ENCODE data around the gene SLX1A.
"Not testable (repeated sequence)": the region's sequence is repeated elsewhere in the genome, so short reads cannot be mapped to it uniquely, and the experiment has no call there.

SLX1A gene

GRCh38 chr16:30152517-30152916, 41.2 kb upstream of the SLX1A start:
- DNase-seq (ENCODE audit: low read depth) = no peak
- TF ChIP-seq CTCF (conservative IDR thresholded peaks at IDR 0.05; ENCODE audit: low read depth, low read length) = no peak

GRCh38 chr16:30155188-30155587, 38.5 kb upstream of the SLX1A start:
- DNase-seq (ENCODE audit: low read depth) = no peak
- H3K4me3 ChIP-seq (ENCODE audit: low read depth, low read length) = no peak overlapping the region
- no peak for TF ChIP-seq CTCF (conservative IDR thresholded peaks at IDR 0.05; ENCODE audit: low read depth, low read length)

More at GRCh38 chr16:30152517-30152916, 41.2 kb upstream of the SLX1A start:
- H3K4me3 ChIP-seq (ENCODE audit: low read depth, low read length) = no peak overlapping the region

GRCh38 chr16:30157214-30157613, 36.5 kb upstream of the SLX1A start:
- H3K4me3 ChIP-seq (ENCODE audit: low read depth, low read length) = no peak overlapping the region
- no peak for DNase-seq (ENCODE audit: low read depth)
- TF ChIP-seq CTCF (conservative IDR thresholded peaks at IDR 0.05; ENCODE audit: low read depth, low read length) = no peak

GRCh38 chr16:30163538-30163937, 30.1 kb upstream of the SLX1A start:
- H3K4me3 ChIP-seq (ENCODE audit: low read depth, low read length) = no peak overlapping the region
- TF ChIP-seq CTCF (conservative IDR thresholded peaks at IDR 0.05; ENCODE audit: low read depth, low read length) = no peak
- no peak for DNase-seq (ENCODE audit: low read depth)

- TF ChIP-seq CTCF (conservative IDR thresholded peaks at IDR 0.05; ENCODE audit: low read depth, low read length) = no peak
- no peak for DNase-seq (ENCODE audit: low read depth)
- no peak overlapping the region for H3K4me3 ChIP-seq (ENCODE audit: low read depth, low read length)
Measured at GRCh38 chr16:30166202-30166902, 27.3 kb upstream of the SLX1A start.

- H3K4me3 ChIP-seq (ENCODE audit: low read depth, low read length); DNase-seq (ENCODE audit: low read depth): not testable (repeated sequence)
Measured at GRCh38 chr16:30168746-30169145, 24.9 kb upstream of the SLX1A start.

- H3K4me3 ChIP-seq (ENCODE audit: low read depth, low read length); DNase-seq (ENCODE audit: low read depth): not testable (repeated sequence)
Measured at GRCh38 chr16:30169416-30169815, 24.3 kb upstream of the SLX1A start.

- H3K4me3 ChIP-seq (ENCODE audit: low read depth, low read length); DNase-seq (ENCODE audit: low read depth): not testable (repeated sequence)
Measured at GRCh38 chr16:30170145-30170544, 23.5 kb upstream of the SLX1A start.

- no peak for TF ChIP-seq CTCF (conservative IDR thresholded peaks at IDR 0.05; ENCODE audit: low read depth, low read length)
- no peak overlapping the region for H3K4me3 ChIP-seq (ENCODE audit: low read depth, low read length)
- no peak for DNase-seq (ENCODE audit: low read depth)
Measured at GRCh38 chr16:30173054-30173453, 20.6 kb upstream of the SLX1A start.

- not testable (repeated sequence) for DNase-seq (ENCODE audit: low read depth)
Measured at GRCh38 chr16:30176876-30177275, 16.8 kb upstream of the SLX1A start.

More at GRCh38 chr16:30176876-30177275, 16.8 kb upstream of the SLX1A start:
- H3K4me3 ChIP-seq (ENCODE audit: low read depth, low read length) = not testable (repeated sequence)
